Tibial nerve (tissue), 4 donors: ENCODE results near the gene CSRP3.

ENCODE experiments used
- EP300 ChIP-seq, 2 donors: sonication (generic); formaldehyde crosslinking; IDR thresholded peaks; one replicate each; pipeline ENCODE4 v1.6.1; 2017; ENCODE audit warnings: antibody characterized with exemption in 2 of 2, mild to moderate bottlenecking in 1 of 2
- POLR2A ChIP-seq, 2 donors: fragments of 450-650 bp; IDR thresholded peaks; one replicate each; pipeline ENCODE4 v1.6.1; 2017; ENCODE audit warnings: antibody characterized with exemption in 2 of 2, mild to moderate bottlenecking in 2 of 2, moderate library complexity in 2 of 2
- TF ChIP-seq, protein P1 (sequence below), 5 experiments: fragments of 200-600 bp in 3 of 5; fragments of 450-650 bp in 2 of 5; sonication (generic) in 3 of 5; IDR thresholded peaks; one replicate each; pipeline ENCODE4 v1.5.1; 2016 to 2019; ENCODE audit warnings: antibody characterized with exemption in 5 of 5, mild to moderate bottlenecking in 3 of 5, moderate library complexity in 2 of 5

DNA sequence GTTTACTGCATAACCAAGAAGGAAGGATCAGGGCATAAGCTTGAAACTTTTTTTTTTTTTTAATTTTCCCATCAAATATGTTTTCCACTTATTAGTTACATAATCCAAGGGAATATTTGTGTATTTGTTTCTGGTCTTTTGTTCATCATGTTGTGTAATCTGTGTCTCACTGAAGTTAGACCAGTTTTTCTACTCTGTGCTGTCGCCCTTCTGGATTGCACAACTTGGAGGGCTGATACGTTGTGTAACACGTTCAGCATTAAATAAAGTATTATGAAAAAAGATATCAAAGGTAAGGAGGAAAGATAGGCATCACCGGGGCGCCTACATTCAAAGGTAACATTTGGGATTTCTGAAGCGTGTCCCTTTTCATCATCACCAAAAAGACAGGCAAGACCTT is 42.3 kb upstream of the CSRP3 start:
- TF ChIP-seq, protein P1, sequence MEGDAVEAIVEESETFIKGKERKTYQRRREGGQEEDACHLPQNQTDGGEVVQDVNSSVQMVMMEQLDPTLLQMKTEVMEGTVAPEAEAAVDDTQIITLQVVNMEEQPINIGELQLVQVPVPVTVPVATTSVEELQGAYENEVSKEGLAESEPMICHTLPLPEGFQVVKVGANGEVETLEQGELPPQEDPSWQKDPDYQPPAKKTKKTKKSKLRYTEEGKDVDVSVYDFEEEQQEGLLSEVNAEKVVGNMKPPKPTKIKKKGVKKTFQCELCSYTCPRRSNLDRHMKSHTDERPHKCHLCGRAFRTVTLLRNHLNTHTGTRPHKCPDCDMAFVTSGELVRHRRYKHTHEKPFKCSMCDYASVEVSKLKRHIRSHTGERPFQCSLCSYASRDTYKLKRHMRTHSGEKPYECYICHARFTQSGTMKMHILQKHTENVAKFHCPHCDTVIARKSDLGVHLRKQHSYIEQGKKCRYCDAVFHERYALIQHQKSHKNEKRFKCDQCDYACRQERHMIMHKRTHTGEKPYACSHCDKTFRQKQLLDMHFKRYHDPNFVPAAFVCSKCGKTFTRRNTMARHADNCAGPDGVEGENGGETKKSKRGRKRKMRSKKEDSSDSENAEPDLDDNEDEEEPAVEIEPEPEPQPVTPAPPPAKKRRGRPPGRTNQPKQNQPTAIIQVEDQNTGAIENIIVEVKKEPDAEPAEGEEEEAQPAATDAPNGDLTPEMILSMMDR (IDR thresholded peaks at IDR 0.05), result no peak
- TF ChIP-seq EP300 (IDR thresholded peaks at IDR 0.05) (no peak), POLR2A (IDR thresholded peaks at IDR 0.05) (no peak)
